ENCODE data around the gene PRDM4.

Gene PRDM4

DNA sequence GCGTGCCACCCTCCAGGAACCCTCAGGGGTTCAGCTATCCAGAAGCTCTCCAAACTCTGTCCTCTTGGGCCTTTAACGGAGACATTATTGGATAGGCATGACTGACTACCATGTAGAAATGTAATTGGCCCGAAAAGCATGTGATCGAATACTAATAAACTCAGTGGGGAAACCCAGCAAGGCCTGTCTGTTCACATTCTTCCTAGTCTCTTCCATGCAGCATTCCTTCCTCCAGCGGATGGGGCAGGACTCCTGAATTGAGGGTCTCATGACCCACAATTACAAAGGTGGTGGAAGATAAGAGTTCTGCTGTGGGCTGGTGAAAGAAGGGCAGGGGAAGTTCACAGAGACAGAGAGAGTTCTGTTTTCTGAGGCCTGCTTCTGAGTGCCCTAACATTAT is 6.5 kb upstream of the PRDM4 start:
- no peak overlapping the region for H3K4me3 ChIP-seq (ENCODE audit: low read depth, low read length)
- in situ Hi-C loops (cut with HindIII; ENCODE audit: low sequenced_read_pairs), result no loop called here
- no peak for DNase-seq (ENCODE audit: low read depth, low spot score)
- TF ChIP-seq CTCF (IDR thresholded peaks at IDR 0.05; ENCODE audit: low read depth, low read length), result no peak

GRCh38 chr12:107765316-107765715 is 4.4 kb upstream of the PRDM4 start:
- no peak for DNase-seq (ENCODE audit: low read depth, low spot score)
- TF ChIP-seq CTCF (IDR thresholded peaks at IDR 0.05; ENCODE audit: low read depth, low read length), result no peak
- H3K4me3 ChIP-seq (ENCODE audit: low read depth, low read length), result no peak overlapping the region
- in situ Hi-C loops (cut with HindIII; ENCODE audit: low sequenced_read_pairs), result no loop called here

- TF ChIP-seq CTCF (IDR thresholded peaks at IDR 0.05; ENCODE audit: low read depth, low read length), result no peak
- no peak for DNase-seq (ENCODE audit: low read depth, low spot score)
- H3K4me3 ChIP-seq (ENCODE audit: low read depth, low read length), result no peak overlapping the region
- in situ Hi-C loops (cut with HindIII; ENCODE audit: low sequenced_read_pairs), result no loop called here
These were observed 3.7 kb upstream of the PRDM4 start for GRCh38 chr12:107764626-107765025.

DNA sequence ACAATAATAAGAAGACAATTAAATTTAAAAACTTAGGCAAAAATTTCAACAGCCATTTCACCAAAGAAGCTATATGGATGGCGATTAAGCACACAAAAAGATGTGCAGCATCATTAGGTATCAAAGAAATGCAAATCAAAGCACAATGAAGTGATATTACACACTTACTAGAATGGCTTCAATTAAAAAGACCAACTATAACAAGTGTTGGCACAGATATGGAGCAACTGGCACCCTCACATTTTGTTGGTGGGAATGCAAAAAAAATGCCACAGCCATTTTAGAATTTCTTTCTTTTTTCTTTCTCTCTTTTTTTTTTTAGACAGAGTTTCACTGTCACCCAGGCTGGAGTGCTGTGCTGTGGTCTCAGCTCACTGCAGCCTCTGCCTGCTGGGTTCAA is 1.9 kb upstream of the PRDM4 start:
- in situ Hi-C loops (cut with HindIII; ENCODE audit: low sequenced_read_pairs), result no loop called here
- TF ChIP-seq CTCF (IDR thresholded peaks at IDR 0.05; ENCODE audit: low read depth, low read length), result no peak
- no peak overlapping the region for H3K4me3 ChIP-seq (ENCODE audit: low read depth, low read length)
- DNase-seq (ENCODE audit: low read depth, low spot score), result no peak

- in situ Hi-C loops (cut with HindIII; ENCODE audit: low sequenced_read_pairs), result no loop called here
- H3K4me3 ChIP-seq (ENCODE audit: low read depth, low read length), result peak overlapping the region; percentile 60
- DNase-seq (ENCODE audit: low read depth, low spot score), result no peak
- no peak for TF ChIP-seq CTCF (IDR thresholded peaks at IDR 0.05; ENCODE audit: low read depth, low read length)
These were observed 566 bp upstream of the PRDM4 start for GRCh38 chr12:107761502-107761904.

DNA sequence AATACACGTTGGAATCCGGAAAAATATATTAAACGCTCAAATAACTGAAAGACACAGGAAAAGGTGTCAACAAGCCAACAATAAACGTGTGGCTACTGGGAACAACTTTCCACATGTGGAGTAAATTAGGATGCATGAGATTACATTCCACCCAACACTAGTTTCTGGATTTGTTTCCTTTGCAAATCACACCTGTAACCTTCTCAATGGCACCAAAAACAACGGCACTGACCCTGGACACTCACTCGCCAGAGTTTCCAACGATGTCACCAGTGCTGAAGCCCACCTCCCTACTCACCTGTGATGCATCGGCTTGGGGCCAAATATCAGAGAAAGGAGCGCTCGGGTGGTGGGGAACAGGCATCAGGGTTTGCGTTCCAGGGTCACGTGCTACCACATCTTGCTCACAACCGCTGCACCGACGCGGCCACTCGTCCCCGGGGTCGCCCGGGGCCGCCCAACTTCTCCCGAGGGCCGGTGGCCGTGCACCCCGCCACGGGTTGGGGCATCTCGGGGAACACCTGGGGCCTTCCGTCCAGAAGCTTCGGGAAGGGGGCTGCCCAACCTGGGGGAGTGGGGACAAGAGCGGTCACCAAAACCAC is 629 bp downstream of the PRDM4 start:
- in situ Hi-C loops (cut with HindIII; ENCODE audit: low sequenced_read_pairs), result no loop called here
- DNase-seq (ENCODE audit: low read depth, low spot score), result no peak
- peak overlapping the region; percentile 89 for H3K4me3 ChIP-seq (ENCODE audit: low read depth, low read length)
- no peak for TF ChIP-seq CTCF (IDR thresholded peaks at IDR 0.05; ENCODE audit: low read depth, low read length)

DNA sequence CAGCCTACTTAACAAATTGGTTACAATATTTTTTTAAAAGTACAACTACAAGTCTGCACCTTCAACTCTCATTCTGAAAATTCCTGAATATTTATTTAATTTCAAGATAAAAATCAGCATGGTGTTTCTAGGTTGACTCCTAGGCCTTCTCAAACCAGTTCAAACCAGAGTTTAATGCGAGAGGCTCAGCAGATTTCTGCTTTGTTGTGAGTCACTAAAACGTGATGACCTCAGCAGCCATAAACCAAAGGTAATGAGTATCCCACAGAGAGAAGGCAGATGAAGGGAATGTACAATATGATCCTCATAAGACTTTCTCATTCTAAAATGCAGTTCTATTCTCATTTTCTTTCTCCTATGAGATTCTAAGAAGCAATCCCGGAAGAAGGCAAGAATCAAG is 1.5 kb downstream of the PRDM4 start:
- peak overlapping the region; percentile 89 for H3K4me3 ChIP-seq (ENCODE audit: low read depth, low read length)
- TF ChIP-seq CTCF (IDR thresholded peaks at IDR 0.05; ENCODE audit: low read depth, low read length), result no peak
- in situ Hi-C loops (cut with HindIII; ENCODE audit: low sequenced_read_pairs), result no loop called here
- peak; percentile 89 for DNase-seq (ENCODE audit: low read depth, low spot score)

All from astrocyte of the spinal cord (primary cell).